Prostate gland (tissue), 2 donors: ENCODE measurements around the gene B9D1.

ENCODE experiments used
- CTCF ChIP-seq, 4 experiments: fragments of 200-600 bp in 2 of 4; fragments of 450-650 bp in 2 of 4; sonication (generic) in 2 of 4; IDR thresholded peaks; 1 replicate in 3 of 4; 2 replicates in 1 of 4; pipeline ENCODE4 v1.5.1; 2016 to 2019; ENCODE audit warnings: antibody characterized with exemption in 4 of 4, mild to moderate bottlenecking in 2 of 4, moderate library complexity in 2 of 4
- POLR2A ChIP-seq: fragments of 450-650 bp; IDR thresholded peaks from one replicate; pipeline ENCODE4 v1.6.1; 2016; ENCODE audit warnings: antibody characterized with exemption, mild to moderate bottlenecking

- no peak for TF ChIP-seq POLR2A
- no peak for TF ChIP-seq CTCF (IDR thresholded peaks at IDR 0.05)
Measured at GRCh38 chr17:19343256-19343630, 19.3 kb downstream of the B9D1 start.
